H1 (cell line): Measurements from ENCODE around the gene MAP3K10. TPM values are rescaled to one million over a fixed set of nuclear protein-coding genes. Genes with fewer than 3 reads are reported as not detected.

ENCODE experiments used
- CTCF ChIA-PET: fragments of 300-600 bp; sonication (Branson Sonifier 250); formaldehyde crosslinking; loops from one replicate; lab custom pipeline; 2021; ENCODE audit not compliant: partially characterized antibody; lab: Charles Lee
- POLR2A ChIA-PET: fragments of 300-600 bp; sonication (Branson Sonifier 250); formaldehyde crosslinking; loops from one replicate; lab custom pipeline; 2021; ENCODE audit warnings: inconsistent platforms; ENCODE audit not compliant: partially characterized antibody; lab: Charles Lee
- DNase-seq, 2 experiments: peaks; one replicate each; pipeline versions ENCODE4 v3.0.0 to v3.0.0-alpha.2; 2010 to 2022; ENCODE audit warnings: low spot score in 2 of 2, low read depth in 1 of 2, mixed read lengths in 1 of 2
- FAIRE-seq: peaks from 2 replicates; lab custom pipeline; 2011; peaks lifted over from hg19 to GRCh38; lab: Jason Lieb, UNC
- H2AFZ ChIP-seq: 2 replicates; pipeline ENCODE4 v1.8.1; 2012; ENCODE audit warnings: low read length, inconsistent platforms
- H2AK5ac ChIP-seq: 2 replicates; pipeline ENCODE4 v1.6.1; 2013; ENCODE audit warnings: low read depth, low read length
- H2BK120ac ChIP-seq: replicated peaks from 2 replicates; pipeline ENCODE3; 2013; ENCODE audit warnings: low read depth, low read length, inconsistent platforms
- H2BK12ac ChIP-seq: 2 replicates; pipeline ENCODE4 v1.6.1; 2013; ENCODE audit warnings: low read depth, low read length
- H2BK15ac ChIP-seq: 2 replicates; pipeline ENCODE4 v1.6.1; 2013; ENCODE audit warnings: low read length
- H2BK20ac ChIP-seq: 2 replicates; pipeline ENCODE4 v1.6.1; 2013; ENCODE audit warnings: low read length
- H2BK5ac ChIP-seq: 2 replicates; pipeline ENCODE4 v1.6.1; 2013; ENCODE audit warnings: low read depth, low read length
- H3K14ac ChIP-seq: 2 replicates; pipeline ENCODE4 v1.6.1; 2013; ENCODE audit warnings: inconsistent platforms; ENCODE audit not compliant: insufficient read length
- H3K18ac ChIP-seq: 2 replicates; pipeline ENCODE4 v1.6.1; 2013; ENCODE audit warnings: low read length; ENCODE audit errors: extremely low read depth
- H3K23ac ChIP-seq: 2 replicates; pipeline ENCODE4 v1.6.1; 2013; ENCODE audit warnings: inconsistent platforms; ENCODE audit not compliant: insufficient read length
- H3K23me2 ChIP-seq: 2 replicates; pipeline ENCODE4 v1.6.1; 2013; ENCODE audit warnings: low read depth, low read length
- H3K27ac ChIP-seq: 2 replicates; pipeline ENCODE4 v1.6.1; 2011; ENCODE audit warnings: low read depth, low read length, inconsistent platforms
- H3K27me3 ChIP-seq, 4 experiments: replicated peaks in 1 of 4; 1 replicate in 1 of 4; 2 replicates in 3 of 4; pipeline versions ENCODE4 v1.6.1 to v1.8.1; 2011 to 2013; ENCODE audit warnings: low read length in 3 of 4, mild to moderate bottlenecking in 3 of 4, inconsistent platforms in 2 of 4, mixed read lengths in 2 of 4, moderate library complexity in 1 of 4; ENCODE audit not compliant: control insufficient read depth in 3 of 4, insufficient read depth in 3 of 4; ENCODE audit errors: extremely low read depth in 1 of 4
- H3K36me3 ChIP-seq, 4 experiments: 2 replicates each; pipeline versions ENCODE4 v1.6.1 to v1.8.1; 2011 to 2013; ENCODE audit warnings: mild to moderate bottlenecking in 4 of 4, low read length in 3 of 4, moderate library complexity in 2 of 4, control low read depth in 1 of 4, inconsistent platforms in 1 of 4; ENCODE audit not compliant: insufficient read depth in 4 of 4, control insufficient read depth in 2 of 4
- H3K4ac ChIP-seq: replicated peaks from 2 replicates; pipeline ENCODE3; 2013; ENCODE audit warnings: low read length, low read depth, mixed read lengths, inconsistent platforms; ENCODE audit not compliant: insufficient read length
- H3K4me1 ChIP-seq, 4 experiments: replicated peaks in 1 of 4; 1 replicate in 1 of 4; 2 replicates in 3 of 4; pipeline versions ENCODE4 v1.6.1 to v1.8.1; 2011 to 2013; ENCODE audit warnings: low read length in 3 of 4, inconsistent platforms in 2 of 4, mixed read lengths in 1 of 4; ENCODE audit not compliant: insufficient read depth in 4 of 4, control insufficient read depth in 3 of 4
- H3K4me2 ChIP-seq, 2 experiments: 2 replicates each; pipeline versions ENCODE4 v1.6.1 to v1.8.1; 2011 to 2013; ENCODE audit warnings: low read depth in 2 of 2, low read length in 2 of 2, control low read depth in 1 of 2, inconsistent platforms in 1 of 2, mild to moderate bottlenecking in 1 of 2; ENCODE audit not compliant: insufficient read depth in 1 of 2
- H3K4me3 ChIP-seq, 4 experiments: fragments of 200-600, 300-600 bp in 1 of 4; sonication (generic), shearing (Covaris generic), sonication (Bioruptor Twin) in 1 of 4; 2 replicates each; pipeline versions ENCODE4 v1.5.1 to v1.8.1; 2011 to 2016; ENCODE audit warnings: low read length in 4 of 4, low read depth in 3 of 4, control low read depth in 2 of 4, inconsistent platforms in 2 of 4, mild to moderate bottlenecking in 2 of 4, mixed read lengths in 1 of 4, moderate library complexity in 1 of 4; ENCODE audit not compliant: insufficient read depth in 2 of 4; ENCODE audit errors: extremely low read depth in 1 of 4
- H3K56ac ChIP-seq: replicated peaks from 2 replicates; pipeline ENCODE3; 2013; ENCODE audit warnings: low read depth, mild to moderate bottlenecking, mixed read lengths, low read length, inconsistent platforms; ENCODE audit not compliant: insufficient read length
- H3K79me1 ChIP-seq: 2 replicates; pipeline ENCODE4 v1.6.1; 2013; ENCODE audit warnings: low read depth, low read length, control low read depth
- H3K79me2 ChIP-seq, 2 experiments: 2 replicates each; pipeline versions ENCODE4 v1.6.1 to v1.8.1; 2012 to 2013; ENCODE audit warnings: low read length in 2 of 2, mild to moderate bottlenecking in 2 of 2, inconsistent platforms in 1 of 2; ENCODE audit not compliant: insufficient read depth in 2 of 2, control insufficient read depth in 1 of 2
- H3K9ac ChIP-seq, 4 experiments: replicated peaks in 1 of 4; 1 replicate in 1 of 4; 2 replicates in 3 of 4; pipeline versions ENCODE4 v1.6.1 to v1.8.1; 2011 to 2013; ENCODE audit warnings: low read depth in 3 of 4, low read length in 3 of 4, control low read depth in 2 of 4, mild to moderate bottlenecking in 2 of 4, moderate library complexity in 2 of 4, inconsistent platforms in 1 of 4; ENCODE audit errors: extremely low read depth in 1 of 4
- H3K9me3 ChIP-seq, 2 experiments: 2 replicates each; pipeline versions ENCODE4 v1.6.1 to v1.8.1; 2012 to 2013; ENCODE audit warnings: mild to moderate bottlenecking in 2 of 2, moderate library complexity in 2 of 2, control low read depth in 1 of 2, inconsistent platforms in 1 of 2, low read depth in 1 of 2, low read length in 1 of 2, mixed read lengths in 1 of 2; ENCODE audit not compliant: insufficient read depth in 2 of 2
- H4K20me1 ChIP-seq, 2 experiments: replicated peaks in 1 of 2; 2 replicates each; pipeline versions ENCODE3 to v1.8.1; 2011 to 2013; ENCODE audit warnings: inconsistent platforms in 2 of 2, low read length in 2 of 2, mild to moderate bottlenecking in 1 of 2; ENCODE audit not compliant: insufficient read depth in 2 of 2, control insufficient read depth in 1 of 2
- H4K5ac ChIP-seq: 2 replicates; pipeline ENCODE4 v1.6.1; 2013; ENCODE audit warnings: low read length, low read depth, mixed read lengths, inconsistent platforms; ENCODE audit not compliant: insufficient read length
- H4K8ac ChIP-seq: 2 replicates; pipeline ENCODE4 v1.8.0; 2013; ENCODE audit warnings: mild to moderate bottlenecking, moderate library complexity, low read length, inconsistent platforms; ENCODE audit not compliant: insufficient read depth; ENCODE audit errors: extremely low read depth
- H4K91ac ChIP-seq: replicated peaks from 2 replicates; pipeline ENCODE3; 2013; ENCODE audit warnings: low read length, mixed read lengths, inconsistent platforms; ENCODE audit not compliant: insufficient read length
- ATF2 ChIP-seq: IDR thresholded peaks from 2 replicates; pipeline ENCODE4 v1.6.1; 2012; ENCODE audit warnings: low read length, inconsistent platforms
- CHD2 ChIP-seq: IDR thresholded peaks from 2 replicates; pipeline ENCODE4 v1.6.1; 2012; ENCODE audit warnings: low read length, improper control_type of control experiment
- KDM4A ChIP-seq: IDR thresholded peaks from one replicate; pipeline ENCODE4 v1.7.1; 2012; ENCODE audit warnings: low read depth, mild to moderate bottlenecking, moderate library complexity, low read length, inconsistent platforms; ENCODE audit not compliant: severe bottlenecking
- KDM5A ChIP-seq: fragments of 200-600 bp; IDR thresholded peaks from 2 replicates; pipeline ENCODE4 v1.7.1; 2012; ENCODE audit warnings: mild to moderate bottlenecking, low read length, inconsistent platforms, mixed read lengths
- NRF1 ChIP-seq: IDR thresholded peaks from 2 replicates; pipeline ENCODE4 v1.6.1; 2011; ENCODE audit warnings: mild to moderate bottlenecking, low read depth, low read length, improper control_type of control experiment
- PHF8 ChIP-seq: fragments of 200-600 bp; sonication (generic); conservative IDR thresholded peaks from 2 replicates; pipeline ENCODE4 v1.7.1; 2012; ENCODE audit warnings: low read depth, mild to moderate bottlenecking, inconsistent platforms, low read length, moderate library complexity
- SUZ12 ChIP-seq: fragments of 200-600 bp; sonication (generic); IDR thresholded peaks from 2 replicates; pipeline ENCODE4 v1.6.1; 2012; ENCODE audit warnings: mild to moderate bottlenecking, inconsistent platforms, low read length, moderate library complexity, mixed read lengths
- YY1 ChIP-seq: IDR thresholded peaks from 2 replicates; pipeline ENCODE4 v1.6.1; 2011; ENCODE audit warnings: low read depth, mild to moderate bottlenecking, low read length
- ZNF274 ChIP-seq: IDR thresholded peaks from 2 replicates; pipeline ENCODE4 v1.7.0; 2012; ENCODE audit warnings: low read length, borderline replicate concordance; ENCODE audit errors: extremely low read depth
- WGBS, 2 experiments: shearing (Covaris generic) in 1 of 2; methylation state at CpG; one replicate each; pipeline versions ENCODE4 v1.1.6 to v1.1.7; 2013 to 2015; ENCODE audit warnings: low lambda C conversion rate in 2 of 2, mixed read lengths in 2 of 2, inconsistent platforms in 1 of 2, low coverage in 1 of 2, missing lambda C conversion rate in 1 of 2; ENCODE audit not compliant: insufficient replicate concordance in 2 of 2, insufficient coverage in 1 of 2, insufficient read length in 1 of 2; ENCODE audit errors: extremely low coverage in 1 of 2, missing lambda C conversion rate in 1 of 2; 5-methylcytosine and 5-hydroxymethylcytosine counted together
- polyA plus RNA-seq, 7 experiments: library from polyadenylated mRNA; depleted of rRNA in 3 of 7; stranded (reverse) in 5 of 7; unstranded in 2 of 7; fragments of >200 nt in 5 of 7; fragments of 200-250 nt in 2 of 7; gene quantifications; 1 replicate in 5 of 7; 2 replicates in 1 of 7; 4 replicates in 1 of 7; pipeline versions ENCODE4 v1.2.1 to v1.2.3, GENCODE V29; 2011 to 2013; ENCODE audit warnings: missing spikeins in 2 of 7, mixed read lengths in 2 of 7
- total RNA-seq: library from RNA; stranded (reverse); fragmentation: NEBNext Ultra II Directional; extraction: Animal tissue kit (Norgen Biotek cat#: 25700); gene quantifications from 2 replicates; pipeline ENCODE4 v1.2.1, GENCODE V29; 2021

Gene MAP3K10
- total and polyA plus RNA-seq, 2 of the 8 experiments (the other 6 are each of a cell fraction or from before 2014, with no cell fraction given): 4.9 to 15.9 TPM

GRCh38 chr19:40253611-40254092 is 62.4 kb downstream of the MAP3K10 start:
- WGBS, 2 experiments: 91% methylated on average over 8 of the region's 8 CpGs; no CpG with 5 or more reads in 1 of the 2 experiments
- H3K14ac ChIP-seq: no peak overlapping the region
- ChIA-PET POLR2A (interaction anchor here (0.6 to 1.9 kb wide), 4 partner anchors 11 to 133 kb away, joined by 3 to 8 read pairs (median 6); no protein-coding TSS in a partner anchor), CTCF (interaction anchor here (1.1 to 2.5 kb wide), 5 partner anchors 9 to 36 kb away, joined by 3 to 9 read pairs (median 5); partner anchors contain the start of genes AKT2 and TTC9B)
- H3K4ac ChIP-seq: no peak overlapping the region
- no peak overlapping the region for H2AK5ac ChIP-seq
- H2BK20ac ChIP-seq: no peak overlapping the region
- H3K4me2 ChIP-seq: no peak overlapping the region; a peak in 1 of 4 replicates
- H3K18ac ChIP-seq: no peak overlapping the region
- H2BK15ac ChIP-seq: no peak overlapping the region
- H3K79me2 ChIP-seq: peaks cover 0 to 9% of the 10 kb centered on the region in 2 experiments; a peak in 1 of 4 replicates
- H3K9ac ChIP-seq: no peak overlapping the region
- H2BK12ac ChIP-seq: no peak overlapping the region
- H3K27me3 ChIP-seq: no peaks in the 10 kb centered on the region
- H4K5ac ChIP-seq: no peak overlapping the region
- H4K8ac ChIP-seq: no peak overlapping the region
- no peak overlapping the region for H3K56ac ChIP-seq
- no peak overlapping the region for H2AFZ ChIP-seq
- H4K20me1 ChIP-seq: peaks cover 0 to 14% of the 10 kb centered on the region in 2 experiments
- no peak overlapping the region for H3K4me3 ChIP-seq
- peaks cover 7 to 27% (median 13%) of the 10 kb centered on the region in 4 experiments; a peak in 5 of 8 replicates for H3K36me3 ChIP-seq
- no peaks in the 10 kb centered on the region; the same call in 1 of the 2 replicates for H3K79me1 ChIP-seq
- no peak overlapping the region for H2BK5ac ChIP-seq
- FAIRE-seq (no peak), DNase-seq (no peak)
- no peak overlapping the region for H3K23ac ChIP-seq
- H3K27ac ChIP-seq: no peak overlapping the region
- no peak overlapping the region for H4K91ac ChIP-seq
- no peak for TF ChIP-seq PHF8
- no peak for TF ChIP-seq ZNF274
- TF ChIP-seq CHD2: no peak
- TF ChIP-seq YY1: no peak
- no peak for TF ChIP-seq NRF1
- no peak for TF ChIP-seq ATF2
- no peak for TF ChIP-seq KDM5A
- TF ChIP-seq SUZ12: no peak
- no peak for TF ChIP-seq KDM4A
- H3K23me2 ChIP-seq: no peaks in the 10 kb centered on the region; the same call in 1 of the 2 replicates
- no peak overlapping the region for H2BK120ac ChIP-seq
- H3K9me3 ChIP-seq: no peaks in the 10 kb centered on the region
- H3K4me1 ChIP-seq: peaks cover 0 to 6% (median 4%) of the 10 kb centered on the region in 4 experiments; a peak in 6 of 7 replicates
